Measurements from ENCODE around the gene GSN. TPM values are rescaled to one million over a fixed set of nuclear protein-coding genes. Genes with fewer than 3 reads are reported as not detected.

GSN gene
- total RNA-seq, result 159 and 303 TPM in 2 replicates

- peak; percentile 59 to 69 for DNase-seq (ENCODE audit: low read depth in 2 of 2)
Measured at GRCh38 chr9:121267689-121268597, at the start of gene GSN. Gene GSN, plus strand, starts transcription at chr9:121268162. Its CDS starts 33,810 bp downstream, at chr9:121301972.

- DNase-seq (ENCODE audit: low read depth in 2 of 2), result no peak
Measured at GRCh38 chr9:121218357-121219027, 49.5 kb upstream of the GSN start.

GRCh38 chr9:121219530-121219929 lies 48.4 kb upstream of the GSN start:
- no peak for DNase-seq (ENCODE audit: low read depth in 2 of 2)

GRCh38 chr9:121220996-121221663 lies 46.8 kb upstream of the GSN start:
- DNase-seq (ENCODE audit: low read depth in 2 of 2), result peak in 1 of 2 donors; percentile 23

- no peak for DNase-seq (ENCODE audit: low read depth in 2 of 2)
Measured at GRCh38 chr9:121221664-121222055, 46.3 kb upstream of the GSN start.

GRCh38 chr9:121222524-121223171 lies 45.3 kb upstream of the GSN start:
- DNase-seq (ENCODE audit: low read depth in 2 of 2), result peak; percentile 64 to 67

- no peak for DNase-seq (ENCODE audit: low read depth in 2 of 2)
Measured at GRCh38 chr9:121225240-121225639, 42.7 kb upstream of the GSN start.

GRCh38 chr9:121226175-121226574 lies 41.8 kb upstream of the GSN start:
- peak in 1 of 2 donors; percentile 26 for DNase-seq (ENCODE audit: low read depth in 2 of 2)

GRCh38 chr9:121227862-121228261 lies 40.1 kb upstream of the GSN start:
- DNase-seq (ENCODE audit: low read depth in 2 of 2), result no peak

- DNase-seq (ENCODE audit: low read depth in 2 of 2), result no peak
Measured at GRCh38 chr9:121230256-121230655, 37.7 kb upstream of the GSN start.

GRCh38 chr9:121232251-121232650 lies 35.7 kb upstream of the GSN start:
- no peak for DNase-seq (ENCODE audit: low read depth in 2 of 2)

GRCh38 chr9:121233906-121234831 lies 33.8 kb upstream of the GSN start:
- peak; percentile 13 to 65 for DNase-seq (ENCODE audit: low read depth in 2 of 2)

- DNase-seq (ENCODE audit: low read depth in 2 of 2), result no peak
Measured at GRCh38 chr9:121234832-121235161, 33.2 kb upstream of the GSN start.

- DNase-seq (ENCODE audit: low read depth in 2 of 2), result no peak
Measured at GRCh38 chr9:121235512-121235911, 32.5 kb upstream of the GSN start.

GRCh38 chr9:121237916-121238315 lies 30.0 kb upstream of the GSN start:
- no peak for DNase-seq (ENCODE audit: low read depth in 2 of 2)

- DNase-seq (ENCODE audit: low read depth in 2 of 2), result no peak
Measured at GRCh38 chr9:121239071-121239470, 28.9 kb upstream of the GSN start.

- no peak for DNase-seq (ENCODE audit: low read depth in 2 of 2)
Measured at GRCh38 chr9:121239851-121240250, 28.1 kb upstream of the GSN start.

- no peak for DNase-seq (ENCODE audit: low read depth in 2 of 2)
Measured at GRCh38 chr9:121240472-121241135, 27.4 kb upstream of the GSN start.

- DNase-seq (ENCODE audit: low read depth in 2 of 2), result peak in 1 of 2 donors; percentile 29
Measured at GRCh38 chr9:121242219-121242958, 25.6 kb upstream of the GSN start.
